HL-60 (cell line): Measurements from ENCODE around the gene NRXN3.

Experiments used
- DNase-seq, 2 experiments: peaks; one replicate each; pipeline ENCODE4 v3.0.0-alpha.2; 2010 to 2020; ENCODE audit warnings: low read depth in 1 of 2, low spot score in 1 of 2
- H3K27ac ChIP-seq: fragments of 250-450 bp; sonication (Bioruptor Pico); replicated peaks from 2 replicates; pipeline ENCODE4 v1.5.1; 2020; ENCODE audit warnings: mild to moderate bottlenecking, moderate library complexity
- H3K27me3 ChIP-seq: fragments of 250-450 bp; sonication (Bioruptor Pico); 2 replicates; pipeline ENCODE4 v1.5.1; 2021; ENCODE audit warnings: mild to moderate bottlenecking, moderate library complexity; ENCODE audit not compliant: insufficient read depth, poor library complexity, severe bottlenecking
- H3K4me3 ChIP-seq: replicated peaks from 2 replicates; pipeline ENCODE4 v1.5.1; 2011; ENCODE audit warnings: mild to moderate bottlenecking, control low read depth, low read length; ENCODE audit not compliant: insufficient read depth
- CTCF ChIP-seq: IDR thresholded peaks from one replicate; pipeline ENCODE4 v1.5.1; 2011; ENCODE audit warnings: low read length, control low read depth, inconsistent platforms; ENCODE audit not compliant: insufficient read depth
- GABPA ChIP-seq: IDR thresholded peaks from 2 replicates; pipeline ENCODE4 v1.6.1; 2012; ENCODE audit warnings: low read depth
- POLR2AphosphoS5 ChIP-seq: IDR thresholded peaks from 2 replicates; pipeline ENCODE4 v1.6.1; 2012; ENCODE audit warnings: low read depth
- REST ChIP-seq: IDR thresholded peaks from 2 replicates; pipeline ENCODE4 v1.6.1; 2012; ENCODE audit warnings: low read depth; ENCODE audit not compliant: insufficient replicate concordance
- SPI1 ChIP-seq: IDR thresholded peaks from 2 replicates; pipeline ENCODE4 v1.6.1; 2012; ENCODE audit warnings: low read depth, mild to moderate bottlenecking, borderline replicate concordance

Gene NRXN3

GRCh38 chr14:79265366-79265946 lies 1095.3 kb downstream of the NRXN3 start:
- Histone ChIP-seq H3K27ac (no peak overlapping the region), H3K4me3 (no peak overlapping the region), H3K27me3 (no peaks in the 10 kb centered on the region)
- TF ChIP-seq CTCF = no peak
- no peak for TF ChIP-seq POLR2AphosphoS5
- no peak for TF ChIP-seq REST
- no peak for TF ChIP-seq GABPA
- no peak for TF ChIP-seq SPI1
- DNase-seq = no peak

GRCh38 chr14:79270361-79270760 lies 1100.2 kb downstream of the NRXN3 start:
- Histone ChIP-seq H3K27ac (no peak overlapping the region), H3K27me3 (no peaks in the 10 kb centered on the region), H3K4me3 (no peak overlapping the region)
- no peak for DNase-seq
- no peak for TF ChIP-seq CTCF
- TF ChIP-seq GABPA = no peak
- no peak for TF ChIP-seq SPI1
- no peak for TF ChIP-seq REST
- no peak for TF ChIP-seq POLR2AphosphoS5

GRCh38 chr14:79271122-79271521 lies 1100.9 kb downstream of the NRXN3 start:
- no peak overlapping the region for H3K27ac ChIP-seq
- no peaks in the 10 kb centered on the region for H3K27me3 ChIP-seq
- TF ChIP-seq REST (no peak), CTCF (no peak), POLR2AphosphoS5 (no peak), GABPA (no peak), SPI1 (no peak)
- no peak overlapping the region for H3K4me3 ChIP-seq
- DNase-seq = no peak
